ENCODE measurements around the gene ANKS1A. TPM values are rescaled to one million over a fixed set of nuclear protein-coding genes. Genes with fewer than 3 reads are reported as not detected.
"Not testable (repeated sequence)": the region's sequence is repeated elsewhere in the genome, so short reads cannot be mapped to it uniquely, and the experiment has no call there.

The ANKS1A gene
- total RNA-seq, 2 donors from 2014 or later = 26.7 to 30.9 TPM

- Histone ChIP-seq H3K4me1 (peaks cover 0 to 34% of the 10 kb centered on the region in 2 donors), H3K27ac (peak overlapping the region; percentile 85 to 87), H3K9me3 (no peaks in the 10 kb centered on the region), H3K36me3 (peaks cover 4% of the 10 kb centered on the region), H3K27me3 (no peaks in the 10 kb centered on the region), H3K4me3 (peak overlapping the region; percentile 92 to 94)
- TF ChIP-seq CTCF (IDR thresholded peaks at IDR 0.05) = no peak
- no peak for DNase-seq (ENCODE audit: low spot score)
Measured at GRCh38 chr6:34888514-34888856, 570 bp upstream of the ANKS1A start.

GRCh38 chr6:34890533-34890925 is 1.5 kb downstream of the ANKS1A start:
- Histone ChIP-seq H3K9me3 (no peaks in the 10 kb centered on the region), H3K27ac (peak overlapping the region; percentile 85 to 87), H3K4me3 (peak overlapping the region; percentile 92 to 94), H3K27me3 (no peaks in the 10 kb centered on the region), H3K36me3 (no peaks in the 10 kb centered on the region), H3K4me1 (peaks cover 0 to 34% of the 10 kb centered on the region in 2 donors)
- DNase-seq (ENCODE audit: low spot score) = no peak
- TF ChIP-seq CTCF (IDR thresholded peaks at IDR 0.05) = no peak

- no peak for TF ChIP-seq CTCF (IDR thresholded peaks at IDR 0.05)
- H3K27me3 ChIP-seq = no peaks in the 10 kb centered on the region
- H3K27ac ChIP-seq = peak overlapping the region; percentile 10 to 38
- H3K9me3 ChIP-seq = no peaks in the 10 kb centered on the region
- H3K4me3 ChIP-seq = peak overlapping the region in 1 of 2 donors; percentile 92
- DNase-seq (ENCODE audit: low spot score) = no peak
- H3K36me3 ChIP-seq = no peaks in the 10 kb centered on the region
- peaks cover 0 to 34% of the 10 kb centered on the region in 2 donors for H3K4me1 ChIP-seq
Measured at GRCh38 chr6:34891296-34891695, 2.2 kb downstream of the ANKS1A start.

- Histone ChIP-seq H3K27me3 (no peaks in the 10 kb centered on the region), H3K36me3 (no peaks in the 10 kb centered on the region), H3K4me1 (peaks cover 0 to 42% of the 10 kb centered on the region in 2 donors), H3K4me3 (no peak overlapping the region), H3K9me3 (no peaks in the 10 kb centered on the region), H3K27ac (no peak overlapping the region)
- DNase-seq (ENCODE audit: low spot score) = no peak
- TF ChIP-seq CTCF (IDR thresholded peaks at IDR 0.05) = no peak
Measured at GRCh38 chr6:34894693-34895092, 5.6 kb downstream of the ANKS1A start.

GRCh38 chr6:34897130-34897529 is 8.1 kb downstream of the ANKS1A start:
- H3K4me1 ChIP-seq = peaks cover 0 to 25% of the 10 kb centered on the region in 2 donors
- H3K36me3 ChIP-seq = no peaks in the 10 kb centered on the region
- H3K27me3 ChIP-seq = no peaks in the 10 kb centered on the region
- TF ChIP-seq CTCF (IDR thresholded peaks at IDR 0.05) = no peak
- no peak for DNase-seq (ENCODE audit: low spot score)
- no peak overlapping the region for H3K4me3 ChIP-seq
- no peaks in the 10 kb centered on the region for H3K9me3 ChIP-seq
- H3K27ac ChIP-seq = peak overlapping the region in 1 of 2 donors; percentile 32

GRCh38 chr6:34897716-34898115 is 8.7 kb downstream of the ANKS1A start:
- no peaks in the 10 kb centered on the region for H3K9me3 ChIP-seq
- no peak for TF ChIP-seq CTCF (IDR thresholded peaks at IDR 0.05)
- H3K4me1 ChIP-seq = peaks cover 0 to 21% of the 10 kb centered on the region in 2 donors
- no peak for DNase-seq (ENCODE audit: low spot score)
- no peaks in the 10 kb centered on the region for H3K27me3 ChIP-seq
- H3K27ac ChIP-seq = peak overlapping the region; percentile 4 to 32
- no peak overlapping the region for H3K4me3 ChIP-seq
- H3K36me3 ChIP-seq = no peaks in the 10 kb centered on the region

- H3K9me3 ChIP-seq; H3K27ac ChIP-seq; H3K27me3 ChIP-seq; H3K36me3 ChIP-seq; H3K4me3 ChIP-seq; DNase-seq (ENCODE audit: low spot score): not testable (repeated sequence)
- peaks cover 0 to 21% of the 10 kb centered on the region in 2 donors for H3K4me1 ChIP-seq
Measured at GRCh38 chr6:34899748-34900147, 10.7 kb downstream of the ANKS1A start.
